HepG2 (cell line): ENCODE results near the gene PACC1. TPM values are rescaled to one million over a fixed set of nuclear protein-coding genes. Genes with fewer than 3 reads are reported as not detected.

Experiments used
- ATAC-seq: fragments of 200-7000 bp; cut with Tn5 transposase; 3 replicates; pipeline ENCODE4 v1.9.1; 2020; ENCODE audit warnings: mild to moderate bottlenecking, moderate library complexity
- BruUV-seq: library from RNA; stranded (reverse); fragments of 400-500 nt; replicated peaks from 2 replicates; lab custom pipeline; 2021; lab: Mats Ljungman, UMichigan
- CTCF ChIA-PET: fragments of 300-600 bp; formaldehyde crosslinking; extraction: SDS; loops from one replicate; lab custom pipeline; 2021; ENCODE audit warnings: low total read pairs, inconsistent platforms, low intra/inter-chr PET ratio; lab: Yijun Ruan, JAX
- POLR2A ChIA-PET: fragments of 350-600 bp; sonication (Branson Sonifier 250); formaldehyde crosslinking; loops from one replicate; lab custom pipeline; 2020; ENCODE audit warnings: antibody characterized with exemption, inconsistent platforms; lab: Yijun Ruan, JAX
- DNase-seq: peaks from one replicate; pipeline ENCODE4 v3.0.0-alpha.2; 2015; ENCODE audit warnings: low spot score
- FAIRE-seq: peaks from 3 replicates; lab custom pipeline; 2011; peaks lifted over from hg19 to GRCh38; lab: Jason Lieb, UNC
- H2AFZ ChIP-seq: one replicate; pipeline ENCODE4 v1.6.1; 2011; ENCODE audit warnings: low read length, inconsistent platforms
- H3K27ac ChIP-seq: fragments of 300-600 bp; 3 replicates; pipeline ENCODE4 v1.8.0; 2011; ENCODE audit warnings: mixed run types, mild to moderate bottlenecking, mixed read lengths, low read length, inconsistent platforms; ENCODE audit not compliant: insufficient read depth; ENCODE audit errors: extremely low read length
- H3K27me3 ChIP-seq, 2 experiments: fragments of 200-600 bp in 1 of 2; 2 replicates in 1 of 2; 3 replicates in 1 of 2; pipeline versions ENCODE4 v1.6.0 to v1.8.0; 2011; ENCODE audit warnings: low read length in 2 of 2, mild to moderate bottlenecking in 2 of 2, moderate library complexity in 2 of 2, inconsistent platforms in 1 of 2; ENCODE audit not compliant: insufficient read depth in 2 of 2, control insufficient read depth in 1 of 2
- H3K36me3 ChIP-seq, 2 experiments: fragments of 200-600 bp in 1 of 2; replicated peaks in 1 of 2; 2 replicates in 1 of 2; 3 replicates in 1 of 2; pipeline versions ENCODE4 v1.5.1 to v1.8.0; 2011; ENCODE audit warnings: low read length in 2 of 2, inconsistent platforms in 1 of 2; ENCODE audit not compliant: insufficient read depth in 2 of 2, control insufficient read depth in 1 of 2
- H3K4me1 ChIP-seq: 2 replicates; pipeline ENCODE4 v1.5.1; 2012; ENCODE audit warnings: low read length, inconsistent platforms; ENCODE audit not compliant: insufficient read depth
- H3K4me2 ChIP-seq: 2 replicates; pipeline ENCODE4 v1.6.0; 2011; ENCODE audit warnings: low read depth, low read length, inconsistent platforms
- H3K4me3 ChIP-seq, 3 experiments: fragments of 200-600 bp in 1 of 3; sonication (generic), shearing (Covaris generic) in 1 of 3; replicated peaks in 1 of 3; 2 replicates each; pipeline ENCODE4 v1.5.1; 2011 to 2016; ENCODE audit warnings: low read length in 3 of 3, inconsistent platforms in 2 of 3, low read depth in 2 of 3, mild to moderate bottlenecking in 2 of 3, control low read depth in 1 of 3, mixed read lengths in 1 of 3; ENCODE audit not compliant: insufficient read depth in 1 of 3
- H3K79me2 ChIP-seq: one replicate; pipeline ENCODE4 v1.6.1; 2011; ENCODE audit warnings: low read length, inconsistent platforms; ENCODE audit not compliant: insufficient read depth
- H3K9ac ChIP-seq: 2 replicates; pipeline ENCODE4 v1.6.0; 2011; ENCODE audit warnings: mild to moderate bottlenecking, low read depth, low read length, inconsistent platforms; ENCODE audit not compliant: insufficient read depth
- H3K9me3 ChIP-seq: 2 replicates; pipeline ENCODE4 v1.5.1; 2012; ENCODE audit warnings: mild to moderate bottlenecking, low read length
- H4K20me1 ChIP-seq: 2 replicates; pipeline ENCODE4 v1.6.0; 2011; ENCODE audit warnings: inconsistent platforms, mild to moderate bottlenecking, low read length, moderate library complexity; ENCODE audit not compliant: insufficient read depth
- BCLAF1 ChIP-seq: fragments of 450-650 bp; IDR thresholded peaks from 2 replicates; pipeline ENCODE4 v1.6.1; 2017; ENCODE audit warnings: mild to moderate bottlenecking
- CAMTA2 ChIP-seq: sonication (generic); formaldehyde crosslinking; IDR thresholded peaks from 2 replicates; pipeline ENCODE4 v1.4.0; 2020; ENCODE audit warnings: mild to moderate bottlenecking, missing genetic modification reagents, borderline replicate concordance
- GMEB2 ChIP-seq: IDR thresholded peaks from 2 replicates; pipeline ENCODE4 v1.6.1; 2016; ENCODE audit warnings: missing biosample characterization, missing genetic modification reagents, low read depth
- KDM4B ChIP-seq: sonication (generic); formaldehyde crosslinking; IDR thresholded peaks from 2 replicates; pipeline ENCODE4 v1.4.0; 2020; ENCODE audit warnings: missing genetic modification reagents
- RFXANK ChIP-seq: IDR thresholded peaks from 2 replicates; pipeline ENCODE4 v1.6.1; 2016
- WGBS: methylation state at CpG from one replicate; pipeline ENCODE4 v1.1.6; 2017; ENCODE audit warnings: low lambda C conversion rate; 5-methylcytosine and 5-hydroxymethylcytosine counted together
- in situ Hi-C: cut with HindIII; loops from 2 replicates; pipeline ENCODE4 v1.10.0; 2017; ENCODE audit warnings: low pct_unique_long_range_greater_than_20kb; ENCODE audit not compliant: extremely low pct_ligation_motif_present
- intact Hi-C: fragments of 100-400 bp; cut with micrococcal nuclease; formaldehyde crosslinking; loops from one replicate; pipeline ENCODE4 v1.10.0; 2022; ENCODE audit not compliant: unreplicated experiment
- polyA plus RNA-seq, 8 experiments: library from polyadenylated mRNA; depleted of rRNA in 3 of 8; stranded (reverse) in 7 of 8; unstranded in 1 of 8; fragments of >200 nt; fragmentation: Illumina TruSeq in 4 of 8; extraction: Trizol in 4 of 8; gene quantifications; 2 replicates each; pipeline versions ENCODE4 v1.2.1 to v1.2.3, GENCODE V29; 2011 to 2016; ENCODE audit warnings: low read depth in 4 of 8, missing spikeins in 1 of 8, mixed read lengths in 1 of 8; ENCODE audit not compliant: insufficient read depth in 1 of 8
- total RNA-seq, 5 experiments: library from RNA; depleted of rRNA; stranded (reverse); fragments of >200 nt; fragmentation: Illumina TruSeq; extraction: Trizol; gene quantifications; 2 replicates each; pipeline ENCODE4 v1.2.3, GENCODE V29; 2016; ENCODE audit warnings: low read depth in 1 of 5

PACC1 gene
- total and polyA plus RNA-seq, 2 of the 13 experiments (the other 11 are each of a cell fraction or from before 2014, with no cell fraction given), result 9.4 to 10.7 TPM

GRCh38 chr1:212401838-212402582 lies 12.7 kb downstream of the PACC1 start:
- Histone ChIP-seq H3K4me2 (no peak overlapping the region), H3K9ac (no peak overlapping the region), H3K4me3 (no peak overlapping the region), H2AFZ (no peak overlapping the region), H4K20me1 (no peaks in the 10 kb centered on the region), H3K79me2 (no peaks in the 10 kb centered on the region), H3K9me3 (peaks cover 5% of the 10 kb centered on the region; the same call in 1 of the 2 replicates), H3K36me3 (peaks cover 4 to 19% of the 10 kb centered on the region in 2 experiments), H3K4me1 (no peaks in the 10 kb centered on the region), H3K27ac (no peak overlapping the region), H3K27me3 (no peaks in the 10 kb centered on the region)
- no peak for TF ChIP-seq CAMTA2 (CRISPR knock-in tag)
- TF ChIP-seq BCLAF1, result no peak
- TF ChIP-seq RFXANK, result no peak
- no peak for TF ChIP-seq KDM4B (CRISPR knock-in tag)
- no peak for TF ChIP-seq GMEB2 (CRISPR knock-in tag)
- in situ Hi-C loops (no loop called here), intact Hi-C loops (no loop called here)
- POLR2A ChIA-PET, result no interaction called here
- DNase-seq (no peak), ATAC-seq (no peak), FAIRE-seq (no peak)
- 98% methylated on average over 7 of the region's 7 CpGs for WGBS
- no TSS peak for BruUV-seq
- CTCF ChIA-PET, result interaction anchor here (0.6 kb wide), 1 partner anchor 13 kb away, joined by 3 read pairs; the partner anchor contains the start of gene PACC1
